D721Med (cell line): ENCODE data around the gene HSD11B2.

ENCODE experiments used
- DNase-seq: peaks from one replicate; pipeline ENCODE4 v3.0.0; 2011; ENCODE audit warnings: low spot score; ENCODE audit not compliant: insufficient read length
- FAIRE-seq: peaks from 2 replicates; lab custom pipeline; 2011; peaks lifted over from hg19 to GRCh38; lab: Jason Lieb, UNC
- CTCF ChIP-seq: IDR thresholded peaks from 2 replicates; pipeline ENCODE4 v1.5.1; 2012; ENCODE audit warnings: mild to moderate bottlenecking, control low read depth; ENCODE audit not compliant: insufficient read depth; ENCODE audit errors: missing control alignments

Gene HSD11B2

GRCh38 chr16:67438098-67438791 lies 7.3 kb downstream of the HSD11B2 start:
- FAIRE-seq (no peak), DNase-seq (no peak)
- no peak for TF ChIP-seq CTCF

DNA sequence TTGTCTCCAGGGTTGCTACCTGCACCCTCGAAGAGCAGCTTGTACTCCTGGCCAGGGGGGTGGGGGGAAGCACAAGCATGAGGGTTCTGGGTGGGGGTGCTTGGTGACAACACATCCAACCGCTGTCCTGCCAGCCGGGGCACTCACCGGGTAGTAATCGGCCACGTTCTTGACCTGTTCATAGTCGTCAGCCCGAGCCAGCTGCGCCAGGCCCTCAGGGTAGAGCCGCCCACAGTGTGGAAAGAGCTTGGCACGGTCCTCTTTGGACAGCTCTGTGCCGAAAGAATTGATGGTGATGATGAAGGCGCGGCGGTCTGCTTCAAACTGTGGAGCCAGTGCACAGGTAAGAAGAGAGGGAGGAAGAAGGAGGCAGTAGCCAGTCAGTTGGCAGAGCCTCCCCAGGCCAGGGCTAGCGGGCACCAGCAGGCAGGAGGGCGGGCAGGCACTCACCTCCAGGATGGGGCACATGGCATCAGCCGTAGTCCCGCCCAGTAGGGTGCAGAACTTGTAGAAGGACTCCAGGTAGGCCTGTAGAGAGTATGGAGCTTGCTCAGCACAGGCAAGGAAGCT lies 8.0 kb downstream of the HSD11B2 start:
- FAIRE-seq (no peak), DNase-seq (no peak)
- no peak for TF ChIP-seq CTCF

DNA sequence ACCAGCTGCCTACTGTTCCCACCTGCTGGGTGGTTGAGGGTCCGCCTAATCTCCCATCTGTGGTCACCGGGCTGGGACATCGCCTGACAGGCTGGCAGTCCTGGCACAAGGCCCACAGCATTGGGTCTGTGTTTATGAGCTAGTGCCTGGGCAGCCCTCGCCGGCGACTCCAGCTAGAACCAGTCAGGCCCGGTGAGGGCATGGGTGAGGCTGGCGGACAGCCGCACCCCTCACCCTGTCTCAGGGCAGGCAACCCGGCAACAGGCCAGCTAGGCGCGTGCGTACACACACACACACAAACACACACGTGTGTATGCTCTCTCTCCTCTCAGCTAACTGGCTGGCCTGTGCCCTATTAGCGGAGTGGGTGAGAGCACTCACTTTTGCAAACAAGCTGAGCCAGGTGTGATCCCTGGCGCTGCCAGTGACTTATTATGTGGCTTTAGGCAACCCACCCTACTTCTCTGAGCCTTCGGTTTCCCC lies 10.4 kb downstream of the HSD11B2 start:
- no peak for FAIRE-seq
- TF ChIP-seq CTCF: no peak
- DNase-seq: no peak

- TF ChIP-seq CTCF: no peak
- DNase-seq (no peak), FAIRE-seq (no peak)
These were observed 11.0 kb downstream of the HSD11B2 start for GRCh38 chr16:67441907-67442306.

GRCh38 chr16:67442581-67443255 lies 11.8 kb downstream of the HSD11B2 start:
- FAIRE-seq (no peak), DNase-seq (no peak)
- TF ChIP-seq CTCF: no peak

- no peak for TF ChIP-seq CTCF
- DNase-seq (no peak), FAIRE-seq (no peak)
These were observed 12.3 kb downstream of the HSD11B2 start for GRCh38 chr16:67443265-67443664.
